ENCODE data around the gene SLC9B2.
A peak's percentile ranks its signal among the peaks of the same experiment; 100 is the strongest.

SLC9B2 gene

DNA sequence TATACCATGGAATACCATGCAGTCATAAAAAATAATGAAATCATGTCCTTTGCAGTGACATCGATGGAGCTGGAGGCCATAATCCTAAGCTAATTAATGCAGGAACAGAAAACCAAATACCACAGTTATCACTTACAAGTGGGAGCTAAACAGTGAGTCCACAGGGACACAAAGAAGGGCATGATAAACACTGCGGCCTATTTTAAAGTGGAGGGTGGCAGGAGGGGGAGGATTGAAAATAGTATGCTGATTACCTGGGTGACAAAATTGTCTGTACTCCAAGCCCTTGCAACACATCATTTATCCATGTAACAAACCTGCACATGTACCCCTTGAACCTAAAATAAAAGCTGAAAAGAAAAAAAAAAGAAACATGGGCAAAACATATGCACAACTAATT lies 40.4 kb downstream of the SLC9B2 start:
- H3K27me3 ChIP-seq (ENCODE audit: insufficient read depth, low read depth): no peaks in the 10 kb centered on the region
- no peak overlapping the region for H3K9ac ChIP-seq
- H3K79me2 ChIP-seq (ENCODE audit: insufficient read depth, low read depth): no peaks in the 10 kb centered on the region
- no peaks in the 10 kb centered on the region for H4K20me1 ChIP-seq (ENCODE audit: insufficient read depth)
- no peaks in the 10 kb centered on the region for H3K36me3 ChIP-seq (ENCODE audit: insufficient read depth)
- TF ChIP-seq, protein P1, sequence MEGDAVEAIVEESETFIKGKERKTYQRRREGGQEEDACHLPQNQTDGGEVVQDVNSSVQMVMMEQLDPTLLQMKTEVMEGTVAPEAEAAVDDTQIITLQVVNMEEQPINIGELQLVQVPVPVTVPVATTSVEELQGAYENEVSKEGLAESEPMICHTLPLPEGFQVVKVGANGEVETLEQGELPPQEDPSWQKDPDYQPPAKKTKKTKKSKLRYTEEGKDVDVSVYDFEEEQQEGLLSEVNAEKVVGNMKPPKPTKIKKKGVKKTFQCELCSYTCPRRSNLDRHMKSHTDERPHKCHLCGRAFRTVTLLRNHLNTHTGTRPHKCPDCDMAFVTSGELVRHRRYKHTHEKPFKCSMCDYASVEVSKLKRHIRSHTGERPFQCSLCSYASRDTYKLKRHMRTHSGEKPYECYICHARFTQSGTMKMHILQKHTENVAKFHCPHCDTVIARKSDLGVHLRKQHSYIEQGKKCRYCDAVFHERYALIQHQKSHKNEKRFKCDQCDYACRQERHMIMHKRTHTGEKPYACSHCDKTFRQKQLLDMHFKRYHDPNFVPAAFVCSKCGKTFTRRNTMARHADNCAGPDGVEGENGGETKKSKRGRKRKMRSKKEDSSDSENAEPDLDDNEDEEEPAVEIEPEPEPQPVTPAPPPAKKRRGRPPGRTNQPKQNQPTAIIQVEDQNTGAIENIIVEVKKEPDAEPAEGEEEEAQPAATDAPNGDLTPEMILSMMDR (conservative IDR thresholded peaks at IDR 0.05; ENCODE audit: low read depth, low read length): no peak
- no peaks in the 10 kb centered on the region for H3K4me1 ChIP-seq (ENCODE audit: low read depth, poor library complexity, severe bottlenecking)
- no peak overlapping the region for H2AFZ ChIP-seq (ENCODE audit: low read depth)
- H3K27ac ChIP-seq: no peak overlapping the region
- no peak overlapping the region for H3K4me3 ChIP-seq (IDR thresholded peaks at IDR 0.05; ENCODE audit: insufficient read depth, low read depth, low read length)
- H3K4me2 ChIP-seq: no peak overlapping the region

DNA sequence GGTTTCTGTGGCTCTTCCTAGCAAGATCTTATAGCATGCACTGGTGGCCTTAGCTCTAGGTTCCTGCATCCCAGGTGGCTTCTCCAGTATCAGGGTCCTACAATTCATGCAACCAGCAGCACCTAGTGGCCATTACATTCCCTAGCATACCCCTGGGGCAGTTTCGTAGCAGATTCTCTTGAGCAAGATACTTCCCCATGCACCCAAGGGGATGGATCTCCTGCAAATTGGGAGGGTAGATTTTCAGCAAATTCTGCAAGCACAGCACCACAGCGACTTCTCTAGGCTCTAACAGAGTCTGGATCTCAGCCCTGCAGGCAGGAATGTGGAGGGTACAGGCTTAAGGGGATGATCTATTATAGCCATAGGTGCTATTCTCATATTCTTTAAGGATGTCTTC lies 44.0 kb downstream of the SLC9B2 start:
- H2AFZ ChIP-seq (ENCODE audit: low read depth): no peak overlapping the region
- H4K20me1 ChIP-seq (ENCODE audit: insufficient read depth): no peaks in the 10 kb centered on the region
- no peak overlapping the region for H3K27ac ChIP-seq
- no peaks in the 10 kb centered on the region for H3K79me2 ChIP-seq (ENCODE audit: insufficient read depth, low read depth)
- no peak overlapping the region for H3K4me3 ChIP-seq (IDR thresholded peaks at IDR 0.05; ENCODE audit: insufficient read depth, low read depth, low read length)
- TF ChIP-seq, protein P1 (conservative IDR thresholded peaks at IDR 0.05; ENCODE audit: low read depth, low read length): peak; percentile 70
- no peak overlapping the region for H3K4me2 ChIP-seq
- H3K27me3 ChIP-seq (ENCODE audit: insufficient read depth, low read depth): no peaks in the 10 kb centered on the region
- no peaks in the 10 kb centered on the region for H3K36me3 ChIP-seq (ENCODE audit: insufficient read depth)
- H3K9ac ChIP-seq: no peak overlapping the region
- H3K4me1 ChIP-seq (ENCODE audit: low read depth, poor library complexity, severe bottlenecking): no peaks in the 10 kb centered on the region

DNA sequence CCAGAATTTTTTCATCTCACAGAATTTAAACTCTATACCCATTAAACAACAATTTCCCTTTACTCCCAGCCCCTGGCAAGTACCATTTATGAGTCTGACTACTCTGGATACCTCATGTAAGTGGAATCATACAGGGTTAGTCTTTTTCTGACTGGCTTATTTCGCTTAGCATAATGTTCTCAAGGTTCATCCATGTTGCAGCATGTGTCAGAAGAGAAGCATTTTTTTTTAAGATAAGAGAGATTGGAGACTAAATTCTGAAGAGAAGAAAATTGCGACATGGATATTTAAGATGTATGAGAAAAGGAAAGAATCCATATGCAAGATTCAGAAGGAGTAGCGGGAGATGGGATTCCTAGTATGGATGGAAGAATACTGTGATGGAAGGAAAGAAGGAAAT lies 45.8 kb downstream of the SLC9B2 start:
- H3K4me2 ChIP-seq: no peak overlapping the region
- no peaks in the 10 kb centered on the region for H4K20me1 ChIP-seq (ENCODE audit: insufficient read depth)
- no peaks in the 10 kb centered on the region for H3K27me3 ChIP-seq (ENCODE audit: insufficient read depth, low read depth)
- H3K36me3 ChIP-seq (ENCODE audit: insufficient read depth): no peaks in the 10 kb centered on the region
- no peaks in the 10 kb centered on the region for H3K4me1 ChIP-seq (ENCODE audit: low read depth, poor library complexity, severe bottlenecking)
- H3K27ac ChIP-seq: no peak overlapping the region
- H3K9ac ChIP-seq: no peak overlapping the region
- TF ChIP-seq, protein P1 (conservative IDR thresholded peaks at IDR 0.05; ENCODE audit: low read depth, low read length): no peak
- H3K79me2 ChIP-seq (ENCODE audit: insufficient read depth, low read depth): no peaks in the 10 kb centered on the region
- no peak overlapping the region for H3K4me3 ChIP-seq (IDR thresholded peaks at IDR 0.05; ENCODE audit: insufficient read depth, low read depth, low read length)
- no peak overlapping the region for H2AFZ ChIP-seq (ENCODE audit: low read depth)

DNA sequence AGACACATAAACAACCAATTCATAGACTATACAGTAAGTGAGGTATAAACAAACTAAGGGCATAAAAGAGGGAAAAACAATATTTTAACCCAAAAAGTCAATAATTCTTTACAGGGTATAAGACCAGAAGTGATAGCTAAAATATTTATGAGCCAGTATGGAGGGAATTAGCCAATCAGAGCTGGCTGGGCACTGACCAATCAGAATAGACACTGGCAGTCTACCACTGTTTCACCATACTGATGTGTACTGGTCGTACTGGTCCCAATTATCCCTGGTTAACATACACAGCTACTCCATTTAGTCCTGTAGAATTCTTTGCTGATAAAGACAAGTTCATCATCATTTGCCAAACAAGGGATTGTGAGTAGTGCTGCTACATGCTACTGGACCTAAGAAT lies 47.3 kb downstream of the SLC9B2 start:
- Histone ChIP-seq H3K4me2 (no peak overlapping the region), H3K4me3 (IDR thresholded peaks at IDR 0.05; ENCODE audit: insufficient read depth, low read depth, low read length) (no peak overlapping the region), H3K36me3 (ENCODE audit: insufficient read depth) (no peaks in the 10 kb centered on the region), H3K27ac (no peak overlapping the region), H3K79me2 (ENCODE audit: insufficient read depth, low read depth) (no peaks in the 10 kb centered on the region), H3K27me3 (ENCODE audit: insufficient read depth, low read depth) (no peaks in the 10 kb centered on the region), H3K4me1 (ENCODE audit: low read depth, poor library complexity, severe bottlenecking) (no peaks in the 10 kb centered on the region), H3K9ac (no peak overlapping the region), H4K20me1 (ENCODE audit: insufficient read depth) (no peaks in the 10 kb centered on the region), H2AFZ (ENCODE audit: low read depth) (no peak overlapping the region)
- TF ChIP-seq, protein P1 (conservative IDR thresholded peaks at IDR 0.05; ENCODE audit: low read depth, low read length): no peak
